SK-N-MC (cell line): ENCODE results near the gene MRPS6.

ENCODE experiments used
- DNase-seq: peaks from one replicate; pipeline ENCODE4 v3.0.0-alpha.2; 2011; ENCODE audit warnings: low read depth, low spot score
- H3K27ac ChIP-seq: fragments of 200-600 bp; sonication (generic); 2 replicates; pipeline ENCODE4 v1.5.1; 2016; ENCODE audit warnings: mixed run types
- H3K36me3 ChIP-seq: fragments of 200-600 bp; sonication (generic); 2 replicates; pipeline ENCODE4 v1.6.1; 2017; ENCODE audit warnings: antibody characterized with exemption, low read length, mixed read lengths; ENCODE audit not compliant: insufficient read depth
- H3K4me3 ChIP-seq: fragments of 200-600 bp; sonication (generic); 2 replicates; pipeline ENCODE4 v1.5.1; 2016
- H3K9ac ChIP-seq: fragments of 200-600 bp; sonication (generic); 2 replicates; pipeline ENCODE4 v1.8.0; 2017; ENCODE audit warnings: mixed run types, mixed read lengths; ENCODE audit not compliant: insufficient read length
- H3K9me3 ChIP-seq: fragments of 200-600 bp; sonication (generic); 2 replicates; pipeline ENCODE4 v1.6.1; 2017; ENCODE audit warnings: low read depth, mild to moderate bottlenecking, antibody characterized with exemption, low read length, moderate library complexity, mixed read lengths
- EZH2 ChIP-seq: fragments of 200-600 bp; sonication (generic); IDR thresholded peaks from one replicate; pipeline ENCODE4 v1.6.1; 2017; ENCODE audit warnings: antibody characterized with exemption
- FOXP2 ChIP-seq: optimal IDR thresholded peaks from 2 replicates; pipeline ENCODE3; 2011; ENCODE audit warnings: mild to moderate bottlenecking, moderate library complexity; ENCODE audit not compliant: insufficient read depth; ENCODE audit errors: extremely low read length, control extremely low read depth
- POLR2AphosphoS5 ChIP-seq: IDR thresholded peaks from 2 replicates; pipeline ENCODE4 v1.6.1; 2012; ENCODE audit warnings: mild to moderate bottlenecking, low read depth, low read length, borderline replicate concordance

The MRPS6 gene

DNA sequence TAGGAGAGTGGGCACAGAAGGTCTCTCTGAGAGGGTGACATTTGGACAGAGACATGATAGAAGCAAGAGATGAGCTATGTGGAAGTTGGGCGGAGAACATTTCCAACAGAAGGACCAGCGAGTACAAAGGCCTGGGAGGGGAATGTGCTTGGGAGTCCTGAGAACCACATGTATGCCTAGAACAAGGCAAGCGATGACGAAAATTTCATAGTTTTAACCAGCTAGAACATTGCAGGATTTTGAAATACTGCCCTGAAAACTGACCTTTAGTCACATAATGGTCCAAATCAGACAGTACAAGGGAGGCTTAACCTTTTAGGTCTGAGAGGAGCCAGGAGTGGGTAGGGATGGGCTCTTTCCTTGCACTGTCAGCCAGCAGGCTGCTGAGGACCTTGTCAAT is 68.0 kb downstream of the MRPS6 start:
- peaks cover 21% of the 10 kb centered on the region; the same call in 1 of the 2 replicates for H3K36me3 ChIP-seq
- DNase-seq, result no peak
- no peak overlapping the region for H3K27ac ChIP-seq
- TF ChIP-seq POLR2AphosphoS5, result no peak
- no peak for TF ChIP-seq EZH2
- no peak overlapping the region for H3K4me3 ChIP-seq
- H3K9ac ChIP-seq, result no peak overlapping the region
- no peaks in the 10 kb centered on the region for H3K9me3 ChIP-seq

DNA sequence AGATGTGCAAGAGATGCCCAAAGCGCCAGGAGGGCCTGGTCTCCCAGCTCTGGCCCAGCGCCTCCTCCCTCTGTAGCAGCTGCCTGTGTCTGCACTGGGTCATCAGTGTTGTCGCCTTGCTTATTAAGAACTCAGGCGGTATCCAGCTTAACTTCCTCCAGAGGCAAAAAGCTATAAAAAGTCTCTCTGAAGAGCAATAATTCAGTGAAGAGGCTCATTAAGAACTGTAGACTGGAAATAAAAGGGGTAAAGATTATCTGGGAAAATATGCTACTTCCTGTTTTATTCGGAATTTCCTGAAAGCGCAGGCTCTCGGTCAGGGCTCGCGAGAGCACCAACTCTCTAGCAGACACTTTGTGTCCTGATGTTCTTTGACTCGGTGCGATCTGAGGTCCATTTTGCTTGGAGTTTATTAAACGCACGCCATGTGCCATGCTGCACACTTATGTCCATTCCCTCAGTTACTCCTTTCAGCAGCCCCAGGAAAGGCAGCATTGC is 70.4 kb downstream of the MRPS6 start:
- DNase-seq, result no peak
- Histone ChIP-seq H3K9me3 (no peaks in the 10 kb centered on the region), H3K4me3 (no peak overlapping the region), H3K9ac (no peak overlapping the region), H3K27ac (no peak overlapping the region), H3K36me3 (peaks cover 21% of the 10 kb centered on the region; the same call in 1 of the 2 replicates)
- TF ChIP-seq POLR2AphosphoS5 (no peak), FOXP2 (no peak), EZH2 (no peak)

DNA sequence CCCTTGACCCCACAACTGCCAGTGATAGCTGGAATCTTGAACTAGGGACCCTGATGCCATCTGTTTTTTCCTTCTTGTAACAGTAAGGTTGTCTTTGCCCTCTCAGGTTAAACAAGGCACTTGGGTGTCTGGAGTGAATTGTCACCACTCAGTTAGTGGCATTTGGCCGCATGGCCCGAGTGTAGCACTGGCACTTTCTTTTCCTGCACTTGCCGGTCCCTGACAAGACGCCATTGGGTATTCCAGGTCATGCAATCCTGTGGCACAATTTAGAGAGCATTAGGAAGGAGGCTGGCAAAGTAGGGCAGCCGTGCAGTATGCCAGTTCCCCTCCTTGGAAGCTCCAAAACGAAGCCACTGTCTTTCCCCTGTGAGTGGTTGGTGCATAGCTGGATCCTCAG is 70.8 kb downstream of the MRPS6 start:
- no peak overlapping the region for H3K4me3 ChIP-seq
- no peak for DNase-seq
- no peak for TF ChIP-seq EZH2
- no peak for TF ChIP-seq FOXP2
- TF ChIP-seq POLR2AphosphoS5, result no peak
- H3K9me3 ChIP-seq, result no peaks in the 10 kb centered on the region
- peaks cover 21% of the 10 kb centered on the region; the same call in 1 of the 2 replicates for H3K36me3 ChIP-seq
- no peak overlapping the region for H3K9ac ChIP-seq
- no peak overlapping the region for H3K27ac ChIP-seq

DNA sequence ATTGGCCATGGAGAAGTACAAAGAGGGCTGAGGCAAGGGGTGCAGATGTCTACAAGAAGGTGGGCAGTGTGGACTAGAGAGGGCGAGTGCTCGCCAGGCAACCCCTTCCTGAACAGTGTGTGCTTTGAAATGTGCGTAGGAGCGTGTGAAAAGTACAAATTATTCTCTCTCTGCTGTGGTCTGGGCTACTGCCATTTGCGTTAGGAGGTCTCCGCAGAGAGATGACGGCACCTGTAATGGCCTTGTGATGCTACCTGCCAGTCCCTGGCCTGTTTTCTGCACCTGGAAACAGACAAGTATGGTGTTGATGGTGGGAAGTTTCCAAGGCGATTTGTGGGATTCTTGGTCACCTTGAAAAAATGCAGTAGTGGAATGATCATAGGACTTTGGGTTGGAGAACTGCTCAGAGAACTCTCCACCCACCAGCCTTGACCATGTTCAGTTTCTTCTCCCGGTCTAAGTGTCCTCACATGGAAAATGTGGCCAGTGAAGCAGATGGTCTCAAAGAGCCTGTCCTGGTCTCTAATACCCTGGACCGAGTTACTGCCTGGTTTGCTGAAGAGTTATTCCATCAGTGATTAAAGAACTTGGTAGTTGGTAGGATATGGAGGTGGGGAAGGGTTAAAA is 74.5 kb downstream of the MRPS6 start:
- H3K4me3 ChIP-seq, result no peak overlapping the region
- no peaks in the 10 kb centered on the region for H3K9me3 ChIP-seq
- peaks cover 15% of the 10 kb centered on the region; the same call in 1 of the 2 replicates for H3K36me3 ChIP-seq
- DNase-seq, result no peak
- H3K27ac ChIP-seq, result no peak overlapping the region
- H3K9ac ChIP-seq, result no peak overlapping the region
- no peak for TF ChIP-seq FOXP2
- no peak for TF ChIP-seq EZH2
- no peak for TF ChIP-seq POLR2AphosphoS5

DNA sequence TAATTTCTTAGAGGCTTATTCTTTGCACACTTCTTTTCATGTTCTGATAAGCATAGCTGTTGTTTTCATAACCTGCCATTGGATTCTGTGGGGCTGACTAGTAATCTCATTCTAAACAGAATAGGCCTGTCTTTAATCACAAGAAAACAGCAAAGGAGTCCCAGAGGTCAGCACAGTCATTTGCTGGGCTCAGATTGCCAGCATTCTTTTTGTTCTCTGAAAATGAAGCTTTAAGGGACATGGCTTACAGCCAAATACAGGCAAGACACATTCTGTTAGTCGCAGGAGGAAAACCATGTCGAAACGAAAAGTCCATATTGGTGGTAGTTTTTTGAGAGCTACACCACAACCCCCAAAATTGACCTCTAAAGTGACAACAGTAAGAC is 75.0 kb downstream of the MRPS6 start:
- Histone ChIP-seq H3K9ac (no peak overlapping the region), H3K4me3 (no peak overlapping the region), H3K36me3 (peaks cover 11% of the 10 kb centered on the region; the same call in 1 of the 2 replicates), H3K9me3 (no peaks in the 10 kb centered on the region), H3K27ac (no peak overlapping the region)
- no peak for TF ChIP-seq FOXP2
- TF ChIP-seq EZH2, result no peak
- no peak for TF ChIP-seq POLR2AphosphoS5
- DNase-seq, result no peak

DNA sequence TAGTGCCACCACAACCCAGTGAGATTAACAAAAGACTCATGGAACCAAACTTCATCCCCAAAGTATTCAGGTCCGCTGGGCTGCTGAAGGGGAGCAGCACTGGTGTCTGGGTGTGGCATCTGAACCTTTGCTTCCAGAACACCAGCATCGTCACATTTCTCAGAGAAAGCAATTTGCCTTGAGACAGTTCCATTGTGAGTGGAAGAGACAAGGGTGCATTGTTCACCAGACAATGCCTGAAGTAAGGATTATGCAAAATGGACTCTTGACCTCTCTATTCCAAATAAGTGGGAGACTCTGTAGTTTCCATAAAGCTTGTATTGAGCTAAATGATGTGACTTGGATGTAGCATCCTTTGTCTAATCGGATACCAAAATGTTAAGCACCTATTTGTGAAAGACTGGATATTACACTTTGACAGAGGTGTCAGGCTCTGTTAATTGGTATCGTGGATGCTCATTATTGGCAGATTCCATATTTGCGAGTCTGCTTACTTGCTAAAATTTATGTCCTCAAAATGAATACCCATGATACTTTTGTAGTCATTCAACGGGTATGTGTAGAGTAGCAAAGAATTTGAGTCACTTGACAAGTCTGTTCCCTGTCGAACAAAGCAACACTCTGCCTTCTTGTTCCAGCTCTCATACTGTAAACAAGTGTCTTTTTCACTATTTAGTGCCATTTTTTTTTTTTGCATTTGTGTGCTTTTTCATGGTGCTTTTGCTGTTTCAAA is 75.6 kb downstream of the MRPS6 start:
- DNase-seq, result no peak
- Histone ChIP-seq H3K4me3 (no peak overlapping the region), H3K27ac (no peak overlapping the region), H3K36me3 (peaks cover 5% of the 10 kb centered on the region; the same call in 1 of the 2 replicates), H3K9ac (no peak overlapping the region), H3K9me3 (no peaks in the 10 kb centered on the region)
- no peak for TF ChIP-seq EZH2
- TF ChIP-seq FOXP2, result no peak
- no peak for TF ChIP-seq POLR2AphosphoS5

DNA sequence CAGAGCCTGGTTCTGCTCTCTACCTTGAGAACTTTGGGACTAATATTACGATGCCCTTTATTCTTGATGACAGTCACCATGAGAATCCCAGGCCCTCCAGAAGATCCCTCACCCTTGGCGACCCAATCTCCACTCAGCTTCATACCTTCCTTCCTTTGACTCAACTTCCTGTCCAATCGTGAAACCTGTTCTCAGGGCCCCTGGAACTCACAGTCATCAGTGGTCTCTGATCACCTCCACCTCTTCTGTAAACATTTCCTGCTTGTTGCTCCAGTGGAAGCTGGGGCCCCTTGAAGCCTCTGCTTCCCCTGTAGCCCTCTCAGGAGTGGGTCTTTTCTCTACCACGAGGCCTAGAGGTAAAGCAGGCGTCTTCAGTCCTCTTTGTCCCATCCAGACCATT is 79.1 kb downstream of the MRPS6 start:
- H3K27ac ChIP-seq, result no peak overlapping the region
- no peak overlapping the region for H3K9ac ChIP-seq
- no peaks in the 10 kb centered on the region for H3K9me3 ChIP-seq
- DNase-seq, result no peak
- TF ChIP-seq FOXP2, result no peak
- no peak for TF ChIP-seq POLR2AphosphoS5
- TF ChIP-seq EZH2, result no peak
- H3K4me3 ChIP-seq, result no peak overlapping the region
- no peaks in the 10 kb centered on the region for H3K36me3 ChIP-seq

DNA sequence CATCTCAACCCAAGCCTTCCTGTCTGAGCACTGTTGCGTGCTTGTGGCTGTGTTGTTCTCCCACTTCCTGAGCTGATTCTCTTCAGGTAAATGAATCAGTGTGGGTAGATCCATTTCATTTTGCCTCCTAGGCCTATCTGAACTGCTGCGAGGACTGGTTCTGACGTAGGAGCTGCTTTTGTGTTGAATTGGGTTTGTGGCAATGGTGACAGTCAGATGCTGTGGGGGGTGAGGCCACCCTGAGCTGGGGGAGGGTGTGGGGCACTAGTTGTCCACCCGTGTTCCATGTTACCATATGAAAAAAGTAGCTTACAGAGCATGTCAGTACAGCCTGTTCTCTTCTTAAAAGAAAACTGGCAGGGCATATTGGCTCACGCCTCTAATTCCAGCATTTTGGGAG is 81.5 kb downstream of the MRPS6 start:
- Histone ChIP-seq H3K27ac (no peak overlapping the region), H3K9me3 (no peaks in the 10 kb centered on the region), H3K4me3 (no peak overlapping the region), H3K9ac (no peak overlapping the region), H3K36me3 (no peaks in the 10 kb centered on the region)
- TF ChIP-seq FOXP2 (no peak), EZH2 (no peak), POLR2AphosphoS5 (no peak)
- no peak for DNase-seq

DNA sequence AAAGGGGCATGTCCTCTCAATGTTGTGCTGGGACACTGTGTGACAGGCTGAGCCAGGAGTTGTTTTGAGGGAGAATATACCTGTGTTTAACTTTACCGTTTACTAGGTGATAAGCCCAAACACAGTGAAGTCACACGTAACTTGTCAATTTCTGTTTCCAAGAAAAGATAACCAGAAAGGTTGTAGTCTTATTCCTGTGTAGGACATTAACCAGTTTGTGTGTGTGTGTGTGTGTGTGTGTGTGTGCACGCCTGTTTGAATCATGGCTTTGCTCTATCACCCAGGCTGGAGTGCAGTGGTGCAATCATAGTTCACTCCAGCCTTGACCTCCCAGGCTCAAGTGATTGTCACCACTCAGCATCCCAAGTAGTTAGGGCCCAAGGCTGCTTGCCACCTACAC is 83.6 kb downstream of the MRPS6 start:
- H3K27ac ChIP-seq, result no peak overlapping the region
- no peak overlapping the region for H3K9ac ChIP-seq
- TF ChIP-seq POLR2AphosphoS5, result no peak
- TF ChIP-seq FOXP2, result no peak
- H3K36me3 ChIP-seq, result no peaks in the 10 kb centered on the region
- no peak overlapping the region for H3K4me3 ChIP-seq
- DNase-seq, result no peak
- no peaks in the 10 kb centered on the region for H3K9me3 ChIP-seq
